ENCODE results near the gene ACCSL. TPM values are rescaled to one million over a fixed set of nuclear protein-coding genes. Genes with fewer than 3 reads are reported as not detected.
A peak's percentile ranks its signal among the peaks of the same experiment; 100 is the strongest.

The ACCSL gene
- polyA plus RNA-seq, 1 of the 3 experiments (the other 2 are of a cell fraction), result not detected

- TF ChIP-seq TAF1 (IDR thresholded peaks at IDR 0.05; ENCODE audit: borderline replicate concordance, low read depth, low read length), result no peak
- TF ChIP-seq NRF1 (IDR thresholded peaks at IDR 0.05; ENCODE audit: low read depth, low read length), result no peak
- no peak for TF ChIP-seq ELF1 (IDR thresholded peaks at IDR 0.05)
Observed at GRCh38 chr11:44101098-44101497, 53.3 kb downstream of the ACCSL start (continued).

GRCh38 chr11:44104481-44105294 lies 56.9 kb downstream of the ACCSL start:
- Histone ChIP-seq H3K4me2 (no peak overlapping the region), H3K4me3 (ENCODE audit: low read depth in 2 of 2, low read length in 1 of 2) (no peak overlapping the region), H3K9me3 (no peaks in the 10 kb centered on the region), H2AFZ (ENCODE audit: low read depth) (no peak overlapping the region), H4K20me1 (ENCODE audit: insufficient read depth) (no peaks in the 10 kb centered on the region), H3K9ac (no peak overlapping the region), H3K79me2 (ENCODE audit: insufficient read depth) (peaks cover 12% of the 10 kb centered on the region; the same call in 1 of the 2 replicates), H3K27me3 (ENCODE audit: insufficient read depth) (no peaks in the 10 kb centered on the region), H3K36me3 (replicated peaks in 1 of 2; ENCODE audit: control insufficient read depth in 1 of 2, insufficient read depth in 2 of 2, low read length in 1 of 2) (peaks cover 6 to 21% of the 10 kb centered on the region in 2 experiments), H3F3A (replicated peaks; ENCODE audit: insufficient read depth) (no peaks in the 10 kb centered on the region), H3K9me2 (no peaks in the 10 kb centered on the region), H3K4me1 (ENCODE audit: control insufficient read depth in 1 of 2, insufficient read depth in 2 of 2, low read depth in 1 of 2, low read length in 1 of 2) (no peaks in the 10 kb centered on the region; a peak in 1 of 4 replicates), H3K27ac (ENCODE audit: low read depth in 2 of 2, low read length in 1 of 2) (no peak overlapping the region)
- TF ChIP-seq, protein P1, sequence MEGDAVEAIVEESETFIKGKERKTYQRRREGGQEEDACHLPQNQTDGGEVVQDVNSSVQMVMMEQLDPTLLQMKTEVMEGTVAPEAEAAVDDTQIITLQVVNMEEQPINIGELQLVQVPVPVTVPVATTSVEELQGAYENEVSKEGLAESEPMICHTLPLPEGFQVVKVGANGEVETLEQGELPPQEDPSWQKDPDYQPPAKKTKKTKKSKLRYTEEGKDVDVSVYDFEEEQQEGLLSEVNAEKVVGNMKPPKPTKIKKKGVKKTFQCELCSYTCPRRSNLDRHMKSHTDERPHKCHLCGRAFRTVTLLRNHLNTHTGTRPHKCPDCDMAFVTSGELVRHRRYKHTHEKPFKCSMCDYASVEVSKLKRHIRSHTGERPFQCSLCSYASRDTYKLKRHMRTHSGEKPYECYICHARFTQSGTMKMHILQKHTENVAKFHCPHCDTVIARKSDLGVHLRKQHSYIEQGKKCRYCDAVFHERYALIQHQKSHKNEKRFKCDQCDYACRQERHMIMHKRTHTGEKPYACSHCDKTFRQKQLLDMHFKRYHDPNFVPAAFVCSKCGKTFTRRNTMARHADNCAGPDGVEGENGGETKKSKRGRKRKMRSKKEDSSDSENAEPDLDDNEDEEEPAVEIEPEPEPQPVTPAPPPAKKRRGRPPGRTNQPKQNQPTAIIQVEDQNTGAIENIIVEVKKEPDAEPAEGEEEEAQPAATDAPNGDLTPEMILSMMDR (IDR thresholded peaks at IDR 0.05), result peak; percentile 13; the same call in 1 of the 2 replicates
- TF ChIP-seq, protein P2, sequence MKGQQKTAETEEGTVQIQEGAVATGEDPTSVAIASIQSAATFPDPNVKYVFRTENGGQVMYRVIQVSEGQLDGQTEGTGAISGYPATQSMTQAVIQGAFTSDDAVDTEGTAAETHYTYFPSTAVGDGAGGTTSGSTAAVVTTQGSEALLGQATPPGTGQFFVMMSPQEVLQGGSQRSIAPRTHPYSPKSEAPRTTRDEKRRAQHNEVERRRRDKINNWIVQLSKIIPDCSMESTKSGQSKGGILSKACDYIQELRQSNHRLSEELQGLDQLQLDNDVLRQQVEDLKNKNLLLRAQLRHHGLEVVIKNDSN (IDR thresholded peaks at IDR 0.05; ENCODE audit: borderline replicate concordance, low read depth), result no peak
- ChIA-PET POLR2A (no interaction called here), CTCF (interaction anchor here (0.7 to 4.8 kb wide), 12 partner anchors 8 to 453 kb away, joined by 3 to 88 read pairs (median 6); partner anchors contain the start of gene EXT2)
- 97% methylated on average over 5 of the region's 5 CpGs for WGBS (ENCODE audit: low lambda C conversion rate)
- no peak for DNase-seq

DNA sequence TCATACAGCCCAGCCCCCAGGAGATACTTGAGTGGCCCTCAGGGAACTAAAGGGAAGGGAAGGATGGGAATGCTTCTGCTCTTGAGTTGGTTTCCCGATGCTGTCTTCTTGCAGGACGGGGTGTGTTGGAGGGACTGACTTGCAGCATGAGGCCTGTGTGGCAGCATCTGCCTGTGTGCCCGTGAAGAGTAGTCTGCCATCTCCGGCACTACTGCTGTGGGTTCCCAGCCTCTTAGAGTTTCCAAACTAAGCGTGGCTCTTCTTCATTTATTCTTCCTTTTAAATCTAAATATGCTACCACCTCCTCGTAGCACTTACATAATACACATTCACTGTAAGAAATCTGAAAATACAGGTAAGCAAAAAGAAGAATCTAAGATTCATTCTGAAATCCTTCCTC lies 60.5 kb downstream of the ACCSL start:
- Histone ChIP-seq H3F3A (replicated peaks; ENCODE audit: insufficient read depth) (peaks cover 8% of the 10 kb centered on the region), H3K9me3 (no peaks in the 10 kb centered on the region), H3K9me2 (no peaks in the 10 kb centered on the region), H3K4me3 (ENCODE audit: low read depth in 2 of 2, low read length in 1 of 2) (no peak overlapping the region), H3K4me2 (no peak overlapping the region), H3K79me2 (ENCODE audit: insufficient read depth) (peaks cover 5% of the 10 kb centered on the region; the same call in 1 of the 2 replicates), H3K27me3 (ENCODE audit: insufficient read depth) (no peaks in the 10 kb centered on the region), H2AFZ (ENCODE audit: low read depth) (no peak overlapping the region), H3K36me3 (replicated peaks in 1 of 2; ENCODE audit: control insufficient read depth in 1 of 2, insufficient read depth in 2 of 2, low read length in 1 of 2) (peaks cover 6 to 32% of the 10 kb centered on the region in 2 experiments), H3K4me1 (ENCODE audit: control insufficient read depth in 1 of 2, insufficient read depth in 2 of 2, low read depth in 1 of 2, low read length in 1 of 2) (peaks cover 14 to 16% of the 10 kb centered on the region in 2 experiments; a peak in 3 of 4 replicates), H4K20me1 (ENCODE audit: insufficient read depth) (peaks cover 10% of the 10 kb centered on the region; the same call in 1 of the 2 replicates), H3K9ac (no peak overlapping the region), H3K27ac (ENCODE audit: low read depth in 2 of 2, low read length in 1 of 2) (no peak overlapping the region)
- POLR2A ChIA-PET, result no interaction called here
- TF ChIP-seq ZBTB33 (IDR thresholded peaks at IDR 0.05; ENCODE audit: borderline replicate concordance, low read depth), result no peak
- TF ChIP-seq GATA2 (CRISPR knock-in tag; IDR thresholded peaks at IDR 0.05), result no peak
- TF ChIP-seq CHD2 (IDR thresholded peaks at IDR 0.05; ENCODE audit: low read length, partially characterized antibody), result no peak
- no peak for TF ChIP-seq TCF12 (IDR thresholded peaks at IDR 0.05)
- no peak for TF ChIP-seq EZH2phosphoT487 (IDR thresholded peaks at IDR 0.05; ENCODE audit: borderline replicate concordance, low read depth)
- TF ChIP-seq YY1 (IDR thresholded peaks at IDR 0.05; ENCODE audit: low read depth), result no peak
- TF ChIP-seq MXI1 (IDR thresholded peaks at IDR 0.05; ENCODE audit: low read depth, low read length), result no peak
- no peak for TF ChIP-seq RXRA (IDR thresholded peaks at IDR 0.05; ENCODE audit: borderline replicate concordance, low read depth)
- TF ChIP-seq IRF3 (IDR thresholded peaks at IDR 0.05; ENCODE audit: low read depth, low read length), result no peak
- no peak for TF ChIP-seq MAX (IDR thresholded peaks at IDR 0.05; ENCODE audit: low read depth)
- TF ChIP-seq RFX5 (IDR thresholded peaks at IDR 0.05; ENCODE audit: low read length), result no peak
- 95% methylated on average over 4 of the region's 6 CpGs for WGBS (ENCODE audit: low lambda C conversion rate)
- CTCF ChIA-PET, result interaction anchor here (1.2 kb wide), 1 partner anchor 22 kb away, joined by 3 read pairs; no protein-coding TSS in a partner anchor
- no peak for DNase-seq
